ENCODE results near the gene SUMO1.
"Not testable (repeated sequence)": the region's sequence is repeated elsewhere in the genome, so short reads cannot be mapped to it uniquely, and the experiment has no call there.

The SUMO1 gene

GRCh38 chr2:202238234-202239197 lies at the start of gene SUMO1:
Gene SUMO1 (minus strand): TSS chr2:202238597. CDS start chr2:202238451, 146 bp downstream.
- peak within 1 kb of the TSS; percentile 67 for H3K27ac ChIP-seq
- TF ChIP-seq ZFX (IDR thresholded peaks at IDR 0.05; ENCODE audit: borderline replicate concordance): no peak
- no peak for TF ChIP-seq CTCF (IDR thresholded peaks at IDR 0.05)

GRCh38 chr2:202286595-202286994 lies 48.2 kb upstream of the SUMO1 start:
- no peak for TF ChIP-seq ZFX (IDR thresholded peaks at IDR 0.05; ENCODE audit: borderline replicate concordance)
- H3K27ac ChIP-seq: no peak overlapping the region

- peak; percentile 70 for TF ChIP-seq CTCF (IDR thresholded peaks at IDR 0.05)
- no peak for TF ChIP-seq ZFX (IDR thresholded peaks at IDR 0.05; ENCODE audit: borderline replicate concordance)
- no peak overlapping the region for H3K27ac ChIP-seq
Measured at GRCh38 chr2:202278944-202279343, 40.5 kb upstream of the SUMO1 start.

- H3K27ac ChIP-seq: no peak overlapping the region
- TF ChIP-seq CTCF (IDR thresholded peaks at IDR 0.05) (no peak), ZFX (IDR thresholded peaks at IDR 0.05; ENCODE audit: borderline replicate concordance) (no peak)
Measured at GRCh38 chr2:202278036-202278760, 39.8 kb upstream of the SUMO1 start.

GRCh38 chr2:202276078-202276720 lies 37.8 kb upstream of the SUMO1 start:
- not testable (repeated sequence) for H3K27ac ChIP-seq

- no peak overlapping the region for H3K27ac ChIP-seq
- TF ChIP-seq CTCF (IDR thresholded peaks at IDR 0.05) (no peak), ZFX (IDR thresholded peaks at IDR 0.05; ENCODE audit: borderline replicate concordance) (no peak)
Measured at GRCh38 chr2:202270487-202270886, 32.1 kb upstream of the SUMO1 start.

GRCh38 chr2:202269585-202269984 lies 31.2 kb upstream of the SUMO1 start:
- no peak for TF ChIP-seq CTCF (IDR thresholded peaks at IDR 0.05)
- TF ChIP-seq ZFX (IDR thresholded peaks at IDR 0.05; ENCODE audit: borderline replicate concordance): no peak
- H3K27ac ChIP-seq: no peak overlapping the region

- no peak overlapping the region for H3K27ac ChIP-seq
- TF ChIP-seq ZFX (IDR thresholded peaks at IDR 0.05; ENCODE audit: borderline replicate concordance): no peak
- TF ChIP-seq CTCF (IDR thresholded peaks at IDR 0.05): no peak
Measured at GRCh38 chr2:202267495-202267894, 29.1 kb upstream of the SUMO1 start.

All from 22Rv1 (cell line).